Caki2 (cell line): ENCODE measurements around the gene PMS2. TPM values are rescaled to one million over a fixed set of nuclear protein-coding genes. Genes with fewer than 3 reads are reported as not detected.
A peak's percentile ranks its signal among the peaks of the same experiment; 100 is the strongest.
"Not testable (repeated sequence)": the region's sequence is repeated elsewhere in the genome, so short reads cannot be mapped to it uniquely, and the experiment has no call there.

Experiments used
- DNase-seq: peaks from one replicate; pipeline ENCODE4 v3.0.0-alpha.2; 2015; ENCODE audit warnings: low read depth
- in situ Hi-C: cut with HindIII; loops from 2 replicates; pipeline ENCODE4 v1.10.0; 2016; ENCODE audit warnings: low sequenced_read_pairs, low pct_unique_long_range_greater_than_20kb, mixed read lengths
- total RNA-seq: library from RNA; depleted of rRNA; stranded (reverse); fragments of >200 nt; shearing (Covaris generic); gene quantifications from 2 replicates; pipeline ENCODE4 v1.2.3, GENCODE V29; 2014; ENCODE audit warnings: low replicate concordance

The PMS2 gene
- total RNA-seq, 1 experiment from 2014 or later = 23.9 TPM

- in situ Hi-C loops = no loop called here
- no peak for DNase-seq
Observed at GRCh38 chr7:6022707-6023106, 13.9 kb upstream of the PMS2 start.

GRCh38 chr7:6020371-6021286, 11.8 kb upstream of the PMS2 start:
- in situ Hi-C loops = no loop called here
- DNase-seq = no peak

DNA sequence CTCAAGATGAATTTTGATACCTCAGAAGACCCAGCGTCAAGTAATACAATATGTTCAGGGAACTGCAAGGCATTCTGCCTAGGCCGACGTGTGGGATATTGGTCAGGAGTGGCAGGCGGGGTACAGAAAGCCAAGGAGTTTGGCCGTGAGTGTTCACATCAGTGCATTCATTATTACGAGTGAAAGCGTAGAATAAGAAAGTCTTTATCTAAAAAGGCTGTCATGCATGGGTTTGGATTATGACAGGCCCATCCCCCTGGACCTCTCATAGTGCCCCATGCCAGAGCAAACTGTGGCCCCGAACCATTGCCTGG, 7.8 kb upstream of the PMS2 start:
- DNase-seq = no peak
- in situ Hi-C loops = no loop called here

DNA sequence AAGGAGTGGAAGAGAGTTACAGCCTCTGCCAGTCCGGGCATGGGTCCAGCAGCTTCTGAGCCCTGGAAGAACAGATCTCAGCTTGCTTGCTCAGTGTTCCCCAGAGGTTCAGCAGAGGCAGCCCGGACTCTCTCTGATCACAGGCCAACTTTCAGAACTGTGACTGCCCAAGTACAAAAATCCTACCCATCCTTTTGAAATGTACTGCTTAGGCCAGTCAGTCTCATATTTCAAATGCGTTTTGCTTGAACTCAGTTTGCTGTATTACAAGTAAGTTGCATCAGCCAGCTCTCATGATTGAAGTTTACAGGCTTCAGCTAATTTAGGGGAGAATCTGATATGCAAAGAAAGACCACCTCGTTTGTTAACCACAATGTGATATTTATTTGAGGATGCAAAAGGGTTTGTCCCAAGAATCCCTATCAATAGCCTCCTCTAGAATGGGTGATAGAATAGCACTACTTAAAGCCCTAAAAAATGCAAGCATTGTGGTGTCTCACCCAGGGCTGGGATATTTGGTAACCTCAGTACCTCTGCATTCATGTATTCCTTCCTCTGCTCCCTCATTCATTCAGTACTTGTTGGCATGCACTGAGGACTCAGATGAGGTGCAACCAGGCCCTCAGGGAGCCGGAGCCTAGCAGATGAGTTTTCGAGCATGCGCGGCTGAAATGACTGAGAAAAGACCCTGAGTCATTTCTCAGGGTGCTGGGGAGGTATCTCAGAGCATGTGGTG, 7.2 kb upstream of the PMS2 start:
- no peak for DNase-seq
- in situ Hi-C loops = no loop called here

- in situ Hi-C loops = no loop called here
- no peak for DNase-seq
Observed at GRCh38 chr7:6012355-6013104, 3.7 kb upstream of the PMS2 start.

- no peak for DNase-seq
- in situ Hi-C loops = no loop called here
Observed at GRCh38 chr7:6011541-6011940, 2.7 kb upstream of the PMS2 start.

GRCh38 chr7:6010370-6010769, 1.5 kb upstream of the PMS2 start:
- in situ Hi-C loops, DNase-seq: not testable (repeated sequence)

DNA sequence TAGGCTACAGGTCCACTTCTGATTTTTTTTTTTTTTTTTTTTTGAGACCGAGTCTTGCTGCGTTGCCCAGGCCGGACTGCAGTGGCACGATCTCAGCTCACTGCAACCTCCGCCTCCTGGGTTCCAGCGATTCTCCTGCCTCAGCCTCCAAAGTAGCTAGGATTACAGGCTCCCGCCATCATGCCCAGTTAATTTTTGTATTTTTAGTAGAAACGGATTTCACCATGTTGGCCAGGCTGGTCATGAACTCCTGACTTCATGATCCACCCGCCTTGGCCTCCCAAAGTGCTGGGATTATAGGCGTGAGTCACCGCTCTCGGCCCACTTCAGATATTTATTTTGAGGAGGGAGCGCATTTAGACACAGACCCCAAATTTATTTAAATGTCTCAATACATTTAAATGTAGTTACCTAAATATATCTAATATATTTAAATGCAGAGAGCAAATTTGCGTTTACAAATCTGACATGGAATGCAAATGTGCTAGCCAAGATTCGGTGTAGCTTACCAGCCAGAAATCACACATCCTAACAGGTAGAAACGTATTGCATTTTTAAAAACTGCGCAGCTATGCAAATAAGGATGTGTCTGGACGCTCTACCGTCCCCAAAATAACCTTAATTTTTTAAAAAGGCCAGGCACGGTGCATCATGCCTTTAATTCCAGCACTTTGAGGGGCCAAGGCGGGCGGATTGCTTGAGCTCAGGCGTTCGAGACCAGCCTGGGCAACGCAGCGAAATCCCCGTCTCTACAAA, 836 bp downstream of the PMS2 start:
- in situ Hi-C loops, DNase-seq: not testable (repeated sequence)

GRCh38 chr7:6007386-6007785, 1.5 kb downstream of the PMS2 start:
- in situ Hi-C loops = no loop called here
- no peak for DNase-seq

- in situ Hi-C loops = no loop called here
- peak; percentile 85 for DNase-seq
Observed at GRCh38 chr7:5997210-5997808, 11.5 kb downstream of the PMS2 start.

DNA sequence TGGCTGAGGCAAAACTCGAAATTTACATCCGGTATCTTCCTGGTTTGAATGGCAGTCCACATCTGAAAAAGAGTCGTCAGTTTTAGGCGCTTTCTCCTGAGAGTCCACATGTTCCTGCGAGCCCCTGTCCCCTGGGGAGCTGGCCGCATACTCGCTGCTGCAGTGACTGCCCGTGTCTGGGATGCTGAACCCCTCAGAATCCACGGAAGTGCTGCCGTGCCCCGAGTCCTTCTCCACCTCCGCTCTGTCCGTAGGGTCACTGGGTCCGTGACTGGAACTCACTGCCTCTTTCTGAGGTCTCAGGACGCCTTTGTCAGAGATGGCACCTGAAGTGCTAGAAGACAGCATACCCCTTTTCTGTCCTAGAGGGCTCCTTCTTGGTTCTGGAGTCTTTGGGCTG, 21.8 kb downstream of the PMS2 start:
- DNase-seq, in situ Hi-C loops: not testable (repeated sequence)

GRCh38 chr7:5979680-5980314, 29.1 kb downstream of the PMS2 start:
- in situ Hi-C loops, DNase-seq: not testable (repeated sequence)

GRCh38 chr7:5973580-5973979, 35.3 kb downstream of the PMS2 start:
- in situ Hi-C loops, DNase-seq: not testable (repeated sequence)

GRCh38 chr7:5970347-5970911, 38.4 kb downstream of the PMS2 start, which contains the start of gene RSPH10B:
RSPH10B (minus strand) TSS chr7:5970689; CDS start chr7:5967116, 3,573 bp downstream.
- in situ Hi-C loops, DNase-seq: not testable (repeated sequence)

GRCh38 chr7:5963810-5964209, 45.0 kb downstream of the PMS2 start:
- DNase-seq, in situ Hi-C loops: not testable (repeated sequence)

- DNase-seq, in situ Hi-C loops: not testable (repeated sequence)
Observed at GRCh38 chr7:5963205-5963604, 45.6 kb downstream of the PMS2 start.

GRCh38 chr7:5934945-5935450, 73.9 kb downstream of the PMS2 start:
- in situ Hi-C loops, DNase-seq: not testable (repeated sequence)
